Mesothelial cell of epicardium (in vitro differentiated cells): ENCODE measurements around the gene HSPB7. TPM values are rescaled to one million over a fixed set of nuclear protein-coding genes. Genes with fewer than 3 reads are reported as not detected.
"Not testable (repeated sequence)": the region's sequence is repeated elsewhere in the genome, so short reads cannot be mapped to it uniquely, and the experiment has no call there.

Experiments used
- DNase-seq, 2 experiments: peaks; one replicate each; pipeline ENCODE4 v3.0.0; 2021; ENCODE audit warnings: low spot score in 2 of 2; ENCODE audit not compliant: unreplicated experiment in 2 of 2
- H3K27ac Mint-ChIP-seq: 2 replicates; pipeline ENCODE4 v1.8.0; 2021; ENCODE audit warnings: mixed read lengths
- H3K27me3 Mint-ChIP-seq: 2 replicates; pipeline ENCODE4 v1.8.0; 2021; ENCODE audit warnings: low read depth, mixed read lengths
- H3K36me3 Mint-ChIP-seq: 2 replicates; pipeline ENCODE4 v1.8.0; 2021; ENCODE audit warnings: mixed read lengths
- H3K4me1 Mint-ChIP-seq: 2 replicates; pipeline ENCODE4 v1.8.0; 2021; ENCODE audit warnings: mixed read lengths
- H3K4me3 Mint-ChIP-seq: 2 replicates; pipeline ENCODE4 v1.8.0; 2021; ENCODE audit warnings: mild to moderate bottlenecking, moderate library complexity, mixed read lengths
- H3K9me3 Mint-ChIP-seq: 2 replicates; pipeline ENCODE4 v1.8.0; 2021; ENCODE audit warnings: mixed read lengths
- total RNA-seq: library from RNA; stranded (reverse); gene quantifications from 3 replicates; pipeline ENCODE4 v1.2.1, GENCODE V29; 2021
- TF ChIP-seq, protein P1 (sequence below): fragments of 200-600 bp; sonication (generic); IDR thresholded peaks from one replicate; pipeline ENCODE4 v1.5.0; 2021; ENCODE audit warnings: antibody characterized with exemption; ENCODE audit not compliant: unreplicated experiment

HSPB7 gene
- total RNA-seq, 1 donor from 2014 or later: 6.3 TPM

DNA sequence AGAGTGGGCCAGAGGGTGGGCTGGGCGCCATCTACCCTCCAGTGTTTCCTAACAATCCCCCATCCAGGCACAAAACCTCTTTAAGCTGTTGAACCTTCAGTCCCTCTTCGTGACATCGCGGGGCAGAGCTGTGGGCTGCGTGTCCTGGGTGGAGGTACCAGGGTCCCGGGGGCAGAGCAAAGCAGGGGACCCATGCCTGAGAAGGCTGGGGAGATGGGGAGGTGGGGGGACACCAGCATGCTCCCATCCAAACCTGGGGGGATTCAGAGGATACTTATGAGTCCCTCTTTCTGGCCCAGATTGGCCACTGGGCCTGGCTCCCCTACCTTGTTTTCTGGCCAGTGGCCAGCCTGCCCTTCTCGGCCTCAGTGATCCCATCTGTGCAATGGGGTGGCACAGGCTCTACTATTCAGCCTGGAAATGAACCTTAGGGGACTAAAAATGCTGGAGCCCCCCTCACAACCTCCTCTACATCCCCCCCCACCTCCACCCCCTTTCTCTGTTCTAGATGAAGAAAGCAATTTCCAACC, 15.3 kb upstream of the HSPB7 start:
- H3K27me3 Mint-ChIP-seq, H3K4me3 Mint-ChIP-seq, H3K36me3 Mint-ChIP-seq, DNase-seq, H3K4me1 Mint-ChIP-seq, H3K9me3 Mint-ChIP-seq: not testable (repeated sequence)
- H3K27ac Mint-ChIP-seq: peak overlapping the region; percentile 41
- TF ChIP-seq, protein P1, sequence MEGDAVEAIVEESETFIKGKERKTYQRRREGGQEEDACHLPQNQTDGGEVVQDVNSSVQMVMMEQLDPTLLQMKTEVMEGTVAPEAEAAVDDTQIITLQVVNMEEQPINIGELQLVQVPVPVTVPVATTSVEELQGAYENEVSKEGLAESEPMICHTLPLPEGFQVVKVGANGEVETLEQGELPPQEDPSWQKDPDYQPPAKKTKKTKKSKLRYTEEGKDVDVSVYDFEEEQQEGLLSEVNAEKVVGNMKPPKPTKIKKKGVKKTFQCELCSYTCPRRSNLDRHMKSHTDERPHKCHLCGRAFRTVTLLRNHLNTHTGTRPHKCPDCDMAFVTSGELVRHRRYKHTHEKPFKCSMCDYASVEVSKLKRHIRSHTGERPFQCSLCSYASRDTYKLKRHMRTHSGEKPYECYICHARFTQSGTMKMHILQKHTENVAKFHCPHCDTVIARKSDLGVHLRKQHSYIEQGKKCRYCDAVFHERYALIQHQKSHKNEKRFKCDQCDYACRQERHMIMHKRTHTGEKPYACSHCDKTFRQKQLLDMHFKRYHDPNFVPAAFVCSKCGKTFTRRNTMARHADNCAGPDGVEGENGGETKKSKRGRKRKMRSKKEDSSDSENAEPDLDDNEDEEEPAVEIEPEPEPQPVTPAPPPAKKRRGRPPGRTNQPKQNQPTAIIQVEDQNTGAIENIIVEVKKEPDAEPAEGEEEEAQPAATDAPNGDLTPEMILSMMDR: peak; percentile 11

DNA sequence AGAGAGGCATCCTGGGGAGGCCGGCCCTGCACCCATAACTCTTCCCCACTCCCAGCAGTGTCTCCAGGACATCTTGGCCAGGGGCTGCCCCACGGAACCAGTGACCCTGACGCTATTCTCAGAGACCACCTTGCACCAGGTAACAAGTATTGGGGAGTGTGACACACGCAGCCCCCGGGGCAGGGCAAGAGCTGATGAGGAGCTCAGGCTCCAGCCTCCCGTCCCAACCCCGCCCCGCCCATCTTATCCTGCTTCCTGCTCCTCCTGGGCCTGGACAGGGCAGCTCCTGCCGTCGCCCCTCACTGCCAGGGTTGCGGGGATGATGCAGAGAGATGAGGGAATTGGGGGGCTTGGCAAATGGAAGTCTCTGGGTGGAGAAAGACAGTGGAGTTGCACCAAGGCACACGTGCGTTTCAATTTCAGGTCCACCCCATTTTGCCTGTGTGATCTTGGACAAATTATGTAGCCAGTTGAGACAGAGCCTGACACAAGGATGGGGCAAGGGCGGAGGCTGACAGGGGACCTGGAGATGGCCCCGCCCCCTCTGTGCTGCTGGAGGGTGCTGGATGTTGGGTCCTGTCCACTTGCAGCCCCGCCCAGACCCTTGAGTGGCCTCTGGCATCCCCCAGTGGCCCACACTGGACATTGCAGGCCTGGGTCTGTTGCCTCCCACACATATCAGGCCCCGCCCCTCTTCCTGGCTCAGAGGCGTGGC, 14.7 kb upstream of the HSPB7 start:
- TF ChIP-seq, protein P1: peak; percentile 73
- Mint-ChIP-seq H3K4me3 (no peak overlapping the region), H3K27me3 (peaks cover 2% of the 10 kb centered on the region), H3K4me1 (peaks cover 9% of the 10 kb centered on the region), H3K27ac (peak overlapping the region; percentile 41), H3K9me3 (no peaks in the 10 kb centered on the region), H3K36me3 (no peaks in the 10 kb centered on the region)
- DNase-seq: peak; percentile 75 to 83

DNA sequence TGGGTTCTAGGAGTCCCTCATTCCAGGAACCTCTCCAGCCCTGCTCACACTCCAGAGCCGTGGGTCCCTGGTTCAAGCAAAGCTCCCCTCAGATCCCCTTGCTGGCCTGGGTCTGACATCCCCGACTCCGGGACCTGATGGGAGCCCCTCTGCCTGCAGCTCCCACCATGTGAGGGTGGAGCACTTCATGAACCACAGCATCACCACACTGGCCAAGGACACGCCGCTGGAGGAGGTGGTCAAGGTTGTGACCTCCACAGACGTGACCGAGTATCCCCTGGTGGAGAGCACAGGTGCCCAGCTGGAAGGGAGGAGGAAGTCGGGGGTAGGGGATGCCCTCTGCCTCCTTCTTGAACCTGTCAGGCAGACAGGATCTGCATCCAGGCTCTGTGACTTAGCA, 13.7 kb upstream of the HSPB7 start:
- peaks cover 2% of the 10 kb centered on the region for H3K27me3 Mint-ChIP-seq
- no peak for DNase-seq
- H3K27ac Mint-ChIP-seq: no peak overlapping the region
- TF ChIP-seq, protein P1: no peak
- H3K9me3 Mint-ChIP-seq: no peaks in the 10 kb centered on the region
- H3K36me3 Mint-ChIP-seq: no peaks in the 10 kb centered on the region
- H3K4me3 Mint-ChIP-seq: no peak overlapping the region
- peaks cover 9% of the 10 kb centered on the region for H3K4me1 Mint-ChIP-seq

DNA sequence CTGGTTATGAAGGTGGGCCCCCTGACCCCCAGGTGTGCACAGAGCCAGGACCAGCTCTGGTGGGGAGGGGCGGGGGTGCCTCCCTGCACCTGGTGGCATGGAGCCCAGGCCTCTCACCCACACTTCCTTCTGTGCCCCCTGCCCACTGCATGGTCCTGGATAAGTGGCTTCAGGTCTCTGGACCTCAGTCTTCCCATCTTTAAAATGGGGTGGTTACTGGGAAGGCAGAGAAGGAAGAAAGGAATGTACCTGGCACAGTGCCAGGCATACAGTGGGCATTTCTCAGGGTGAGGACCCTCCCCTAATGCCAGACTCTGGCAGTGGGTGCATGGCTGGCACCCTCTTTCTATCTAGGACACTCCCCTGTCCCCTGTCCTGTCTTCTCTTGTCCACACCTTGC, 11.4 kb upstream of the HSPB7 start:
- TF ChIP-seq, protein P1: no peak
- Mint-ChIP-seq H3K27me3 (peaks cover 2% of the 10 kb centered on the region), H3K4me1 (peaks cover 9% of the 10 kb centered on the region), H3K9me3 (no peaks in the 10 kb centered on the region), H3K27ac (no peak overlapping the region), H3K4me3 (no peak overlapping the region), H3K36me3 (no peaks in the 10 kb centered on the region)
- DNase-seq: no peak

DNA sequence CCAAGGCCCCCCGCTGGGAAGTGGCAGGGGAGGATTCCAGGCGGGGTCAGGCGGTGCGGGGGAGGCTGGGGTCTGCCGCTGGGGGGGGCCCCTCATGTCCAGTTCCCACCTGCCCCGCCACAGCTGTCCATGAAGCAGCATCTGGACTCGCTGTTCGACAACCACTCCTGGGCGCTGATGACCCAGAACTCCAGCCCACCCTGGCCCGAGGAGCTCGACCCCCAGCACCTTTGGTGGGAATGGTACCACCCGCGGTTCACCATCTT, 11.1 kb upstream of the HSPB7 start:
- not testable (repeated sequence) for H3K27ac Mint-ChIP-seq, H3K27me3 Mint-ChIP-seq, H3K4me3 Mint-ChIP-seq, H3K9me3 Mint-ChIP-seq, H3K4me1 Mint-ChIP-seq, DNase-seq, H3K36me3 Mint-ChIP-seq
- TF ChIP-seq, protein P1: peak; percentile 16
